SU-DHL-6 (cell line): ENCODE results near the gene KMT2B.

Source experiments
- CTCF ChIP-seq: fragments of 200-600 bp; sonication (generic); IDR thresholded peaks from one replicate; pipeline ENCODE4 v1.5.1; 2017; ENCODE audit warnings: antibody characterized with exemption, mild to moderate bottlenecking, low read length, moderate library complexity; ENCODE audit not compliant: insufficient read depth, poor library complexity, severe bottlenecking
- EZH2phosphoT487 ChIP-seq: fragments of 200-600 bp; sonication (generic), shearing (Covaris generic); conservative IDR thresholded peaks from 2 replicates; pipeline ENCODE4 v1.6.1; 2018; ENCODE audit warnings: mild to moderate bottlenecking, antibody characterized with exemption, low read length, moderate library complexity, mixed read lengths

- TF ChIP-seq CTCF (no peak), EZH2phosphoT487 (no peak)
Observed at GRCh38 chr19:35759697-35760096, 41.9 kb downstream of the KMT2B start.
